ENCODE measurements around the gene PGAM1. TPM values are rescaled to one million over a fixed set of nuclear protein-coding genes. Genes with fewer than 3 reads are reported as not detected.

Gene PGAM1
- total RNA-seq = 100 to 1,000 TPM in 3 of 4 donors, 10 to 100 TPM in 1; 94.5 to 216 (median 124) TPM

DNA sequence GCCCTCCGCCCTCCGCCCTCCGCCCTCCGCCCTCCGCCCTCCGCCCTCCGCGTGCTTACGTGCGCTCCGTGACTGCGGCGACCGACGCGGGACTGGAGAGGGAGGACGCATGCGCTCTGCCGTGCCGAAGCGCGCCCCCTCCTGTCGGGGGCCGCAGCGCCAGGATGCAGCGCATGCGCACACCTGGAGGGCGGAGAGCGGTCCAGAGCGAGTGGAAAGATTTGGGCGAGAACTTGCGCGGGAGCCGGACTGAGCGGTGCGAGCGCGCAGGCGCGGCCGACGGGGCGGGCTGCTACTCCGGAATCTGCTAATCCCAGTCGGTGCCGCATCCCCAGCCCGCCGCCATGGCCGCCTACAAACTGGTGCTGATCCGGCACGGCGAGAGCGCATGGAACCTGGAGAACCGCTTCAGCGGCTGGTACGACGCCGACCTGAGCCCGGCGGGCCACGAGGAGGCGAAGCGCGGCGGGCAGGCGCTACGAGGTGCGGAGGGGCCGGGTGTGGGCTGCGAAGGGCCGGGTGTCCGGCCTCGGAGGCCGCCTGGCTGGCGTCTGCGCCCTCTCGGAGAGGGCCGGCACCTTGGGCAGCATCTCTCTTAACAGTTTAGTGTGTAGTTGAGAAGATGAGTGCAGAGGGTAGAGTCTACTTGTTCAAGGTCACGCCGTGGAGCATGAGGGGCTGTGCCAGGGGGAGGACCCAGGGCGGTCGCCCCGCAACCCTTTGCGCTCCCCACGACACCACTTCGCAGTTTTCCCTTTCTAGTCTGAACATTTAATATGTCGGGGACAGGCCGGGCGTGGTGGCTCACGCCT, at the start of gene PGAM1:
PGAM1 (plus strand) TSS at position 228 of the 812 bp plus-strand sequence; CDS start at position 345, 117 bp downstream.
- intact Hi-C loops (cut with DNase I; ENCODE audit: low total_unique reads) = no loop called here
- Histone ChIP-seq H3K9me3 (no peaks in the 10 kb centered on the region), H3K27me3 (no peaks in the 10 kb centered on the region), H3K4me1 (peaks cover 6 to 29% (median 22%) of the 10 kb centered on the region in 4 donors), H3K27ac (peak within 1 kb of the TSS; percentile 92 to 96 (median 94)), H3K4me3 (peak within 1 kb of the TSS; percentile 65 to 85 (median 74)), H3K36me3 (peaks cover 0 to 7% (median 4%) of the 10 kb centered on the region in 4 donors)
- in situ Hi-C loops (cut with MboI; ENCODE audit: low pct_ligation_motif_present in 1 of 4, low pct_unique_long_range_greater_than_20kb in 1 of 4, low sequenced_read_pairs in 3 of 4) = no loop called here
- DNase-seq = peak; percentile 95
- 0% methylated on average over 49 of the region's 90 CpGs; no CpG with 5 or more reads in 1 of the 2 donors for WGBS, 2 donors (ENCODE audit: low coverage in 1 of 2)
- TF ChIP-seq EP300 (IDR thresholded peaks at IDR 0.05; ENCODE audit: low read depth) = no peak
- TF ChIP-seq, protein P1, sequence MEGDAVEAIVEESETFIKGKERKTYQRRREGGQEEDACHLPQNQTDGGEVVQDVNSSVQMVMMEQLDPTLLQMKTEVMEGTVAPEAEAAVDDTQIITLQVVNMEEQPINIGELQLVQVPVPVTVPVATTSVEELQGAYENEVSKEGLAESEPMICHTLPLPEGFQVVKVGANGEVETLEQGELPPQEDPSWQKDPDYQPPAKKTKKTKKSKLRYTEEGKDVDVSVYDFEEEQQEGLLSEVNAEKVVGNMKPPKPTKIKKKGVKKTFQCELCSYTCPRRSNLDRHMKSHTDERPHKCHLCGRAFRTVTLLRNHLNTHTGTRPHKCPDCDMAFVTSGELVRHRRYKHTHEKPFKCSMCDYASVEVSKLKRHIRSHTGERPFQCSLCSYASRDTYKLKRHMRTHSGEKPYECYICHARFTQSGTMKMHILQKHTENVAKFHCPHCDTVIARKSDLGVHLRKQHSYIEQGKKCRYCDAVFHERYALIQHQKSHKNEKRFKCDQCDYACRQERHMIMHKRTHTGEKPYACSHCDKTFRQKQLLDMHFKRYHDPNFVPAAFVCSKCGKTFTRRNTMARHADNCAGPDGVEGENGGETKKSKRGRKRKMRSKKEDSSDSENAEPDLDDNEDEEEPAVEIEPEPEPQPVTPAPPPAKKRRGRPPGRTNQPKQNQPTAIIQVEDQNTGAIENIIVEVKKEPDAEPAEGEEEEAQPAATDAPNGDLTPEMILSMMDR (IDR thresholded peaks at IDR 0.05) = peak; percentile 35 to 77 (median 59)
- TF ChIP-seq POLR2AphosphoS5 (IDR thresholded peaks at IDR 0.05) = peak; percentile 86 to 95 (median 91)
- TF ChIP-seq POLR2A (IDR thresholded peaks at IDR 0.05) = peak; percentile 92

DNA sequence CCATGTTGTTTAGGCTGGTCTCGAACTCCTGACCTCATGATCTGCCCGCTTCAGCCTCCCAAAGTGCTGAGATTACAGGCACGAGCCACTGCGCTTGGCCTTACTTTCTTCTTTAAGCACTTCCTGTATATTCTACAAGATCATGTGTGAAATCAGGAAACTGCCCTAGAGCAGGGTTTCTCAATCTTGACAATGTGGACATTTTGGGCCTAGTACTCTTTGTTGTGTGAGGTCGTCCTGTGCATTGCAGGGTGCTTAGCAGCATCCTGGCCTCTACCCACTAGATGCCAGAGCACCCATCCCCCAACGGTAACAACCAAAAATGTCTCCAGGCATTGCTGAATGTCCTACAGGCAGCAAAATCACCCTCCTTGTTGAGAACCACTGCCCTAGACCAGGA, 49.6 kb upstream of the PGAM1 start:
- H3K27me3 ChIP-seq = no peaks in the 10 kb centered on the region
- WGBS, 2 donors (ENCODE audit: low coverage in 1 of 2) = 96% methylated on average over 6 of the region's 6 CpGs; no CpG with 5 or more reads in 1 of the 2 donors
- no peak overlapping the region for H3K27ac ChIP-seq
- H3K4me3 ChIP-seq = no peak overlapping the region
- no peaks in the 10 kb centered on the region for H3K4me1 ChIP-seq
- in situ Hi-C loops (cut with MboI; ENCODE audit: low pct_ligation_motif_present in 1 of 4, low pct_unique_long_range_greater_than_20kb in 1 of 4, low sequenced_read_pairs in 3 of 4) (no loop called here), intact Hi-C loops (cut with DNase I; ENCODE audit: low total_unique reads) (no loop called here)
- H3K36me3 ChIP-seq = peaks cover 0 to 11% (median 5%) of the 10 kb centered on the region in 4 donors
- TF ChIP-seq, protein P1 (IDR thresholded peaks at IDR 0.05) = no peak
- no peak for DNase-seq
- H3K9me3 ChIP-seq = no peaks in the 10 kb centered on the region

DNA sequence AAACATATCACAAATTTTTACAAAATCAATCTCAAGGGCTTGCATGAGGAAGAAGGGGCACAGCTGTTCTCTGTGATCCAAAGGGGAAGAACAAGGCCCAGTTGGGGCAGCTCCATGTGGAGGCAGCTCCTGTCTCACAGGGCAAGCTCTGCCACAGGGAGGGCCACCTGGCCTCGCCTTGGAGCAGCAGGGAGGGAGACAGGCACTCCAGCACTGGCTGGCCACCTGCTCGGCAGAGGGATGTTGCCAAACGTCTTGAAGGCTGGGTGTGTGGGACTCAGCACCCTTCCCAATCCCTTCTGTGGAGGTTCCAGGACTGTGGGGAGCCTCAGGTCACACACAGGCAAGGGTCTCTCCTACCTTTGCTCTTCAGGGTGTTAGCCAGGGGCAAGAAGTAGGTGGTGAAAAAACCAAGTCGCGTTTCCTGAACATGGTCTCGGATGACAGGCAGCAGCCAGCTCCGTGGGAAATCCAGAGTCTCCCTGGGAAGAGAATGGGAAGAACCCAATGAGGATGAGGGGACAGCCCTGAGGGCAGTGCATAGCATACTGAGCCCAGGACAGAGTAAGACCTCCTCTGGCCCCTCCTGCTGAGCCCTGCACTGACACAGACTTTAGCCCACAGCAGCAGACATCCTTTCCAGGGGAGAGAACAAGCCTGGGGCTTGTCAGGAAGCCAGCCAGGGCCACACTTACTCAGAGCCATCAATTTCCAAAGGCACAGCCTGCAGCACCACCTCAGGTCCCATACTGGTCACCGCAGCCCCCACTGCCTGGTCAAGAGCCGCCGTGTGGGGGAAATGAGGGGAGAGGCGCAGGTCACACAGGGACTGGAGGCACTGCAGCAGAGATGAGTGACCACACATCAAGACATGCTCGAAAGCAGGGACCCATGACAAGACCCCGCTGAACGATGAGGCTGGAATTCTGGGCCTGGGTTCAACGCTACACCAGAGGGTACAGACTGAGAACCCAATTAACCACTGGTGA, 46.8 kb upstream of the PGAM1 start:
- WGBS, 2 donors (ENCODE audit: low coverage in 1 of 2) = 90% methylated on average over 15 of the region's 15 CpGs; no CpG with 5 or more reads in 1 of the 2 donors
- peaks cover 0 to 11% (median 3%) of the 10 kb centered on the region in 4 donors for H3K36me3 ChIP-seq
- intact Hi-C loops (cut with DNase I; ENCODE audit: low total_unique reads) (no loop called here), in situ Hi-C loops (cut with MboI; ENCODE audit: low pct_ligation_motif_present in 1 of 4, low pct_unique_long_range_greater_than_20kb in 1 of 4, low sequenced_read_pairs in 3 of 4) (no loop called here)
- H3K4me3 ChIP-seq = no peak overlapping the region
- H3K4me1 ChIP-seq = no peaks in the 10 kb centered on the region
- no peak for TF ChIP-seq EP300 (IDR thresholded peaks at IDR 0.05; ENCODE audit: low read depth)
- H3K27me3 ChIP-seq = no peaks in the 10 kb centered on the region
- H3K9me3 ChIP-seq = no peaks in the 10 kb centered on the region
- no peak overlapping the region for H3K27ac ChIP-seq
- no peak for DNase-seq

DNA sequence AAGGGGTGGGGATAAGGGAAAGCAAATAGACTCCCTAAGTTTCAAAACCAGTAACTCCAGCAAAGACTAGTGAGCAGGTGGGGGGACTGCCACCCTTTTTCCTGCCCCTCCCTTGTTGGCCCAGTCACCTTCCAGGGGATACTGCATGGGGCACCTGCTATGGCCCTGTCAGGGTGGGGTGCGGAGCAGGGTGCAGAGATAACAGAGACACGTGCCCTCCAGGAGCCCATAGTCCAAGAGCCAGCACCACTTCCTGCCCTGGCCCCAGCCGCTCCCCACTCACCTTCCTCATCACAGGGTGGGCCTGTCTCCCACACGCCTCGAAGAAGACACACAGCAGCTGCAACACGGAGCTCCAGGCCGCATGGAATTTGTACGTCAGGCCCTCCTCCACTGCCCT, 45.5 kb upstream of the PGAM1 start:
- no peak overlapping the region for H3K27ac ChIP-seq
- intact Hi-C loops (cut with DNase I; ENCODE audit: low total_unique reads) (no loop called here), in situ Hi-C loops (cut with MboI; ENCODE audit: low pct_ligation_motif_present in 1 of 4, low pct_unique_long_range_greater_than_20kb in 1 of 4, low sequenced_read_pairs in 3 of 4) (no loop called here)
- H3K36me3 ChIP-seq = peaks cover 0 to 11% (median 3%) of the 10 kb centered on the region in 4 donors
- no peak overlapping the region for H3K4me3 ChIP-seq
- H3K27me3 ChIP-seq = no peaks in the 10 kb centered on the region
- no peak for DNase-seq
- TF ChIP-seq POLR2AphosphoS5 (IDR thresholded peaks at IDR 0.05) = no peak
- no peak for TF ChIP-seq POLR2A (IDR thresholded peaks at IDR 0.05)
- TF ChIP-seq, protein P1 (IDR thresholded peaks at IDR 0.05) = no peak
- no peak for TF ChIP-seq EP300 (IDR thresholded peaks at IDR 0.05; ENCODE audit: low read depth)
- H3K9me3 ChIP-seq = no peaks in the 10 kb centered on the region
- no peaks in the 10 kb centered on the region for H3K4me1 ChIP-seq
- 80 to 84% methylated on average over 1 to 8 of the region's 8 CpGs for WGBS, 2 donors (ENCODE audit: low coverage in 1 of 2)
